AG20443 (cell line): ENCODE results near the gene KPNA4.
"Not testable (repeated sequence)": the region's sequence is repeated elsewhere in the genome, so short reads cannot be mapped to it uniquely, and the experiment has no call there.

Experiments used
- DNase-seq: peaks from one replicate; pipeline ENCODE4 v3.0.0; 2012; ENCODE audit warnings: low spot score, mixed read lengths

KPNA4 gene

DNA sequence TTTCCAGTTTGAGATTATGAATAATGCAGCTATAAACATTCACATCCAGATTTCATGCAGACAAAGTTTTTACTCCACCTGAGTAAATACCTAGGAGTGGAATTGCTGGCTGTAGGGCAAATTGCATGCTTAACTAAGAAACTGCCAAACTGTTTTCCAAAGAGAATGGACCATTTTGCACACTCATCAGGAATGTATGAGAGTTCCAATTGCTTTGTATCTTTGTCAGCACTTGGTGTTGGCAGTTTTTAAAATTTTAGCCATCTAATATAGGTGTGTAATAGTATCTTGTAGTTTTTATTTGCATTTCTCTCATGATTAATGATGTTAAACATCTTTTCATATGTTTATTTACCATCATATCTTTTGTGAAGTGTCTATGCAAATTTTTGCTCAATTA lies 75.2 kb downstream of the KPNA4 start:
- no peak for DNase-seq

- DNase-seq, result no peak
Measured at GRCh38 chr3:160486459-160486869, 78.9 kb downstream of the KPNA4 start.

GRCh38 chr3:160482796-160483195 lies 82.6 kb downstream of the KPNA4 start:
- DNase-seq, result no peak

GRCh38 chr3:160481856-160482255 lies 83.5 kb downstream of the KPNA4 start:
- no peak for DNase-seq

DNA sequence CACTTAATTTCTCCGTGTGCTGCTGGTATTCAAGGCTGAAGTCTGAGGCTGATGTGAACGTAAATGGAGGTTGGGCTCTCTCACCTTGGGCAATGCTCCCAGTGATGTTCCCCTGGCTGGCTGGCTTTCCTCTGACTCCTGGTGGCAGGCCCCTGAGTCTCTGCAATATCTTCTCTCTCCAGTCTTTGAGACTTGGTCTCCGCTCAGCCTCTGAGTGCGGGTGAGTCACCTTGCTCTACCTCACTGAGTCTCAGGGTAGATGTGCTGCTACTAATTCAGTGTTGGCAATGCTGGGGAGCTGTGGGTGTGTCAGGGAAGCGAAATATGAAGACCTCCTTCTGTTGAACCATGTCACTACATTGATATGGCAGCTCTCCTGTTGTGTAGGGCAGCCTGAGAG lies 84.4 kb downstream of the KPNA4 start:
- no peak for DNase-seq

- no peak for DNase-seq
Measured at GRCh38 chr3:160479376-160479775, 86.0 kb downstream of the KPNA4 start.

DNA sequence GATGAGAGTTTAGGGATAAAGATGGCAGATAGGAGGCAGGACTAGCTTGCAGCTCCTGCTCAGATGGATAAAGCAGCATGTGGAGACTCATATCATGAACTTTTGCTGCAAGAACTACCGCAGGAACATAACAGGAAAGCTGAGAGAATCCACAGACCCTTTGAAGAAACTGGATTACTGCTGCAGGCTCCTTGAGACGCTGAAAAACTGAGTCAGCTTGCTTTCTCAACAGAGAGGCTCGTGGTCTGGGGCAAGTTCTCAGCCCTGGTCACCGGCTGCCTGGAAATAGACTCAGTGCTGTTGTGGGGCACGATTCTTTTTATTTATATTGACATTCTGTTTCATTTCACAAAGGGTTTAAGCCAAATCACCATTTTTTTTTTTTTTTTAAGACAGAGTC lies 87.0 kb downstream of the KPNA4 start:
- no peak for DNase-seq

GRCh38 chr3:160477750-160478149 lies 87.6 kb downstream of the KPNA4 start:
- DNase-seq, result no peak

DNA sequence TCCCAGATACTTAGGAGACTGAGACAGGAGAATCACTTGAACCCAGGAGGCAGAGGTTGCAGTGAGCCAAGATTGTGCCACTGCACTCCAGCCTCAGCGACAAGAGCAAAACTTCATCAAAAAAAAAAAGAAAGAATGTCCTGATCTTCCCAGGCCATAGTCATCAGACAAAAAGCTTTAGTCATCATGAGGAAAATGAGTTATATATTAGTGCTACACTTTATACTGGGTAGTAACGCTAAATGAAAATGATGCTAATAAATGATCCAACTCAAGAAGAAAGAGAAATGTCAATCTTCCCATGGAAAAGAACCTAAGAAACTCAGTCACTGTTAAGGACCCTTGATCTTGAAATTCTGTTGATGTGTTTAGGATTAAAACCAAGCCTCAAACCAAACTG lies 89.5 kb downstream of the KPNA4 start:
- DNase-seq, result no peak

DNA sequence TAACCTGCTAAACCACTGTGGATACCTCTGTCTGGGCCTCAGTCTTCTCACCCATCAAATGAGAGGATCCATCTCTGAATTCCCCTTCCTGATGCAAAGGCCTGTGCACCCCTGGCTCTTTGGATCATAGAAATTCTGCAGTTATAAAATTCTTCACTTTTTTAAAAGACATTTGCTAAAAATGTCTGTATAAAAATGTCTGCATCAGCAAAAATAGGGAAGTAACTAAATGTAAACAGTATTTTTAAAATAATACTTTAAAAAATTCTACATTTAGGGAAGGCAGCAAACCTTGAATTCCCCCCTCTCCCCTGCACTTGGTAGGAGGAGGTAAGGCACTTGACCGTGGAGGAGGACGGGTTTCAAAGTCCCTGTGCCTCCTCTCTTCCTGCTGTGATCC lies 90.2 kb downstream of the KPNA4 start:
- DNase-seq, result no peak

DNA sequence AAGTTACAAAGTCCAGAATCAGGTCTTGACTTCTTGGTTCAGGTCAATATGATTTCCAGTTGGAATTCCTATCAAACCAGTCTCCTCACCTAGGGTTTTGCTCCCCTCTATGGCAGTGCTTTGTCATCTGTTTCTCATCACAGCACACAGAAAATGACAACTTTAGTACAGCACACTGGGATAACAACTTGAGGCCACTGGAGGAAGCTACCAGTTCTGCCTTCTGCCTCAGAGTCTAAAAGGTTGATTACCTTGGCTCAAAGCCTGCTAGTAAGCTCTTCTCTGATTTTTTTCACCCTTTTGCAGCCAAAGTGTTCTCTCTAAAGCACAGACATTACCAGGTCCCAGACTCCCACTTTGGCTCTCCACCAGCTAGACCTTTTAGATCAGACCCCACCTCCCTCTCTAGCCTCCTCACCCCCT lies 90.9 kb downstream of the KPNA4 start:
- DNase-seq, result peak; percentile 38

- peak; percentile 82 for DNase-seq
Measured at GRCh38 chr3:160473978-160474377, 91.4 kb downstream of the KPNA4 start.

DNA sequence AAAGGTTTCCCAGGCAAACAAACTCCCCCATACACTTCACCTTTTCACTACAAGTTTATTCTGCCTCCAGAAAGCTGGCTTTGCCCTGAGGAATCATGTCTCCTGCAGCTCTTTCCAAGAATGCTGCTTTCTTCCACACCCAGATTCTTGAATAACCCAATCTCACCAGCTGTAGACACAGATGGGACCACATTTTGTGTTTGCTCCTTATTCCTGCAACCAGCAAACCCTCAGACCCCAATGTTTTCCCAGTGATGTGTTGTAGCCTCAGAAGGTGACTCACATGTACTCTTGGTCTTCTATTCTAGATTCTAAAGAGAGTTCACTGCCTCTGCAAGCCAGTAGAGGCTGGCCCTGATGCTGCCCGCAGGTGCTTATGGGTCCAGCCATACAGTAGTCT lies 92.2 kb downstream of the KPNA4 start:
- peak; percentile 79 for DNase-seq

DNA sequence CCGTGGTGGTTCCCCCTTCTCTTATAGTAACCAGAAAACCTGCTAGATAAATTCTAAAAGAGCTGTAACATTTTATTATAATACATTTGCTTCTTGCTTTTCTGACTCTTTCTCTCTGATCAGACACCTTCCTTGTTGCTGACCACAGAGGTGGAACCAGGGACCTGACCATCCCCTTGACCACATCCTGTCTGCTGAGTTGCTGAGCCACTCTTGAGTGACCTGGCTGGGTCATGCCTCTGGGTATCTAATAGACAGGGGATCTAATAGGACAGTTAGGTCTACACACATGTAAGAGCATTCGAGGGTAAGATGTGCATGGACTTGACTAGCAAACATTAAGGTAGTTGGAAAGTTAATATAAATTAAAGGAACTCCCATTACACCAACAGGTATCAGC lies 93.0 kb downstream of the KPNA4 start:
- DNase-seq, result no peak

- no peak for DNase-seq
Measured at GRCh38 chr3:160471892-160472291, 93.5 kb downstream of the KPNA4 start.

DNA sequence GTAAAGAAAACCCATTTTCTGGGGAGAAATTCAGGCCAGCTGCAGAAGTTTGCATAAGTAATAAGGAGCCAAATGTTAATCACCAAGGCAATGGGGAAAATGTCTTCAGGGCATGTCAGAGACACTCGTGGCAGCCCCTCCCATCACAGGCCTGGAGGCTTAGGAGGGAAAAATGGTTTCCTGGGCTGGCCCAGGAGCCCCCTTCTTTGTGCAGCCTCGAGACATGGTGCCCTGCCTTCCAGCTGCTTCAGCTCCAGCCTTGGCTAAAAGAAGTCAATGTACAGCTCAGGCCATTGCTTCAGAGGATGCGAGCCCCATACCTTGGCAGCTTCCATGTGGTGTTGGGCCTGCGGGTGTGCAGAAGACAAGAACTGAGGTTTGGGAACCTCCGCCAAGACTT lies 95.2 kb downstream of the KPNA4 start:
- DNase-seq, result no peak

GRCh38 chr3:160464971-160465370 lies 100.4 kb downstream of the KPNA4 start:
- no peak for DNase-seq

GRCh38 chr3:160464321-160464720 lies 101.0 kb downstream of the KPNA4 start:
- no peak for DNase-seq

- no peak for DNase-seq
Measured at GRCh38 chr3:160460033-160460432, 105.3 kb downstream of the KPNA4 start.

DNA sequence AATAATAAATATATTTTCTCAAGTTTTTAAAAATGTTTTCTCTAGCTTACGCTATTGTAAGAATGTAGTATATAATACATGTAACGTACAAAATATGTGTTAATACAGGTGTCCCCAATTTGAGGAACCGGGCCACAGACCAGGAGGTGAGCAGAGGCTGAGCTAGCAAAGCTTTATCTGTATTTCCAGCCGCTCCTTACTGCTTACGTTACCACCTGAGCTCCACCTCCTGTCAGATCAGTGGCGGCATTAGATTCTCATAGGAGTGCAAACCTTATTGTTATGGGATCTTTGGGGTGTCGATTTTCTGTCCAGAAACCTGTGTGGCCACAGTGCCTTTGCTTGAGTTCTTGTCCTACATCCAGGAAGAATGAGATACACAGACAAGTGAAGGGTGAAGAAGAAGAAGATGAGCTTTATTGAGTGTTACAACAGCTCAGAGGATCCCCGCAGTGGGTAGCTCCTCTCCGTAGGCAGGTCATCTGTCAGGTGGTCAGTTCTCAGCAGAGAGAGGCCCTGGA lies 105.9 kb downstream of the KPNA4 start:
- DNase-seq, result no peak

DNA sequence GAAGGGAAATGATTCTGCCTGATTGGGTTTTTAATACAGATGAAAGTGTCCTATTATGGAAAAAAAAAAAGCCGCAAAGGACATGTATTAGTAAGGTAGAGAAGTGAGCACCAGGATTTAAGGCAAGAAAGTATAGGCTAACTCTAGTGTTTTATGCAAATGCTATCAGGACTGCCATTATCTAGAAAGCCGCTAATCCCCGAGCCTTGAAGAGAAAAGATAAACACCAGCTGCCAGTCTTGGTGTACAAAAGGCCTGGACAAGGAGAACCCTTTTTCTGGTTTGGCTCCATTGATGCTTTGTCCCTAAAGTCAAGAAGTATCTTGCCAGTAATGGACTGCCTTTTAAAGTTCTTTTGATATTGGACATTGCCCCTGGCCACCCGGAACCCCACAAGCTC lies 107.2 kb downstream of the KPNA4 start:
- DNase-seq, result no peak

DNA sequence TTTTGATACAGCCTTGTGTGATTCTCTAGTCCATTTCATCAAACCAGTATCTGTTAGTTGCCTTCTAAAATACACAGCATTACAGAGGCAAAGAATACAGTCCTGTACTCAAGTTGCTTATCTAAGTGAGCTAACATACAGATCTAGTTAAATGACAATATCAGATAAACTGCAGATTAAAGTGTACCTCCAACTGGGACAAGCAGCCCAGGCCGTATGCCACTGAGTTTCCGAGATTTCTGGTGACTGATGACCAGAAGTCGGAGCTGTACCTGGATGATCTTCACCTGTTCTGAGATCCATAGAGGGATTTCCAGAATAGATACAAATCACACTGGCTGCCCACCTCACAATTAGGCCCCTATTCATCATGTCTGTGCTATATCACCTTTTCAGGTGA lies 109.5 kb downstream of the KPNA4 start:
- DNase-seq, result no peak

DNA sequence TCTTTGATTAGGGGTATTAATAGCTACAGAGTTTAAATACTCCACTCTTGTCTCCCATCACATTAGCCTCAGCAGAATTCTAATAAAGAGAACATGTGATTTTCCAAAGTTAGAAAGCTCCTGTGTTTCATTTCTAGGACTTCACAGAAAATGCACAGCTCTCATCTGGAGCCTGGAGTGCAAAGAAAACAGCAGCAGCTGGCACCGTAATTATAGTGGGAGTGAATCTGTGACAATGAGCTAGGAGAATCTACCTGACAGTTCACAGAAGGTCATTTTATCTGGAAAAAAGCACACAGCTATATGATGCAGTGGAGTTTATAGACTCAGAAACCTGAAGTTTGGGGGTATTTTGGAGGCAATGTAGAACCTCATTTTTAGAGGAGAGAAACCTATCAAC lies 110.4 kb downstream of the KPNA4 start:
- DNase-seq, result no peak

- DNase-seq, result not testable (repeated sequence)
Measured at GRCh38 chr3:160452251-160452650, 113.1 kb downstream of the KPNA4 start.

DNA sequence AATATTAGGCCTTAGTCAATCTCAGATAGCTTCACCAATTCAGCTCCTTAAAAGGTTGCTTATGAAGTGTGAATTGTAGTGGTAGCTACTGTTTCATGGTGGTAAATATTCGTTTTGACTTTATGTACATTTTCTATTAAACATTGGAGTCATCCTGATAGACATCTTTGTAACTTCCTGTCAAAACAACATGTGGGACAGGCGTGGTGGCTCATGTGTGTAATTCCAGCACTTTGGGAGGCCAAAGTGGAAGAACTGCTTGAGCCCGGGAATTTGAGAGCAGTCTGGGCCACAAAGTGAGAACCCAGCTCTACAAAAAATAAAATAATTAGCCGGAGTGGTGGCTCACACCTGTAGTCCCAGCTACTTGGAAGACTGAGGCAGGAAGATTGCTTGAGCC lies 113.8 kb downstream of the KPNA4 start:
- no peak for DNase-seq
